ENCODE data around the gene PHF24. TPM values are rescaled to one million over a fixed set of nuclear protein-coding genes. Genes with fewer than 3 reads are reported as not detected.
"Not testable (repeated sequence)": the region's sequence is repeated elsewhere in the genome, so short reads cannot be mapped to it uniquely, and the experiment has no call there.

The PHF24 gene
- total RNA-seq, 1 experiment from 2014 or later = not detected

DNA sequence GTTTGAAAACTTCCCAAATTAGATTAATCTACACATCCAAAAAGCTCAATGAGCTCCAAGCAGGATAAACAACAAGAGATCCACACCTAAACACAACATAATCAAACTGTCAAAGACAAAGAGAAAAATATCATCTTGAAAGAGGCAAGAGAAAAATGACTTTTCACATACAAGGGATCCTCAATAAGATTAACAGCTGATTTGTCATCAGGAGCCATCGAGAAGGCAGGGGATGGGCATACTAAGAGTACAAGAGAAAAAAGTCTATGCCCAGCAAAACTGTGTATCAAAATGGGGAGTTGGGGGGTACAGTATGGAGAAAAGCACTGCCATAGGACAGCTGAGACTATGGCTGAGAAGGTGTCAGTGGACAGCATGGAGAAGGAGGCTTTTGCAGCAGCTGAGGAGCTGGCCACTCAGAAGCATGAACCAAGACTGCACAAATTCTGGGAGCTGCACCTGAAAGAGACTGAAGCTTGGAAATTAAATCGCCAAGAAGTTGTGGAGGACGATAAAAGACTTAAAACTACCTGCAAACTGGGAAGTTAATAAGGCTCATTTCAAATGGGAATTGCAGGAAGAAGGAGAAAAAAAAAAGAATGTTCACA, 52.4 kb downstream of the PHF24 start:
- Histone ChIP-seq H3K79me2 (ENCODE audit: low read depth) (no peaks in the 10 kb centered on the region), H3K4me2 (no peak overlapping the region), H3K9me2 (ENCODE audit: insufficient read depth) (no peaks in the 10 kb centered on the region), H3F3A (ENCODE audit: insufficient read depth, low read depth) (no peaks in the 10 kb centered on the region), H3K4me1 (replicated peaks; ENCODE audit: insufficient read depth) (no peaks in the 10 kb centered on the region), H3K36me3 (ENCODE audit: low read depth) (no peaks in the 10 kb centered on the region), H2AFZ (no peak overlapping the region), H3K27me3 (ENCODE audit: insufficient read depth, low read depth) (no peaks in the 10 kb centered on the region), H3K9me3 (ENCODE audit: insufficient read depth, low read depth) (peaks cover 6% of the 10 kb centered on the region; the same call in 1 of the 2 replicates), H3K27ac (no peak overlapping the region), H3K4me3 (no peak overlapping the region), H4K20me1 (ENCODE audit: insufficient read depth) (no peaks in the 10 kb centered on the region)
- no TSS peak for BruUV-seq (replicated peaks)
- TF ChIP-seq EZH2 (IDR thresholded peaks at IDR 0.05; ENCODE audit: low read depth) = no peak
- TF ChIP-seq CTCF (conservative IDR thresholded peaks at IDR 0.05) = no peak
- intact Hi-C loops (cut with micrococcal nuclease; ENCODE audit: unreplicated experiment) = no loop called here
- CTCF ChIA-PET = no interaction called here
- POLR2A ChIA-PET (ENCODE audit: unreplicated experiment) = interaction anchor here (0.6 kb wide), 1 partner anchor 13 kb away, joined by 4 read pairs; no protein-coding TSS in a partner anchor
- DNase-seq = no peak

GRCh38 chr9:35014517-35014916, 56.4 kb downstream of the PHF24 start:
- Histone ChIP-seq H4K20me1 (ENCODE audit: insufficient read depth) (no peaks in the 10 kb centered on the region), H3K9me3 (ENCODE audit: insufficient read depth, low read depth) (peaks cover 6% of the 10 kb centered on the region; the same call in 1 of the 2 replicates), H2AFZ (no peak overlapping the region), H3K4me2 (no peak overlapping the region), H3F3A (ENCODE audit: insufficient read depth, low read depth) (no peaks in the 10 kb centered on the region), H3K27me3 (ENCODE audit: insufficient read depth, low read depth) (no peaks in the 10 kb centered on the region), H3K27ac (no peak overlapping the region), H3K9me2 (ENCODE audit: insufficient read depth) (no peaks in the 10 kb centered on the region), H3K79me2 (ENCODE audit: low read depth) (no peaks in the 10 kb centered on the region), H3K4me1 (replicated peaks; ENCODE audit: insufficient read depth) (no peaks in the 10 kb centered on the region), H3K4me3 (no peak overlapping the region), H3K36me3 (ENCODE audit: low read depth) (no peaks in the 10 kb centered on the region)
- BruUV-seq (replicated peaks) = no TSS peak
- intact Hi-C loops (cut with micrococcal nuclease; ENCODE audit: unreplicated experiment) = no loop called here
- ChIA-PET CTCF (no interaction called here), POLR2A (ENCODE audit: unreplicated experiment) (no interaction called here)
- no peak for TF ChIP-seq EZH2 (IDR thresholded peaks at IDR 0.05; ENCODE audit: low read depth)
- no peak for TF ChIP-seq CTCF (conservative IDR thresholded peaks at IDR 0.05)
- no peak for DNase-seq

DNA sequence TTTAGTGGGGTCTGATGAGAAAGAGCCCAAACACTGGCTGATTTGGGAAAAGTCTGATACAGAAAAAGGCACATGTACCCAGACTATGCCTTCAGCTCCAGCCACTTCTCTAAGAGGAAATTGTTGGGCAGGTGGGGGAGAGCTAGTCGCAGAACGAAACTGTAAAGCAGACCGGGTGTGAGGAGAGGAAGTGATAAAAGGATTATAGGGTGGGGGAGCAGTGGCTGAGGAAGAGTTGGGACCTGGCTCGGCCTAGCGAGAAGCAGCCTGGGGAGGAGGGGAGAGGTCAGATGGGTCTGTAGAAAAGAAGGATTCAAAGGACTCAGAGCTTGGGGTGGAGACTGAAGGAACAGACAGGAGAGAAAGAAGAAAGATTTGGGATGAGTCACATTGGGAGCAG, 65.4 kb downstream of the PHF24 start:
- peaks cover 21% of the 10 kb centered on the region for H3K4me1 ChIP-seq (replicated peaks; ENCODE audit: insufficient read depth)
- BruUV-seq (replicated peaks); H3K9me3 ChIP-seq (ENCODE audit: insufficient read depth, low read depth); DNase-seq; H3K27ac ChIP-seq; H3K36me3 ChIP-seq (ENCODE audit: low read depth); H3K79me2 ChIP-seq (ENCODE audit: low read depth); CTCF ChIA-PET; H2AFZ ChIP-seq; H3K4me2 ChIP-seq; H3F3A ChIP-seq (ENCODE audit: insufficient read depth, low read depth); H3K27me3 ChIP-seq (ENCODE audit: insufficient read depth, low read depth); intact Hi-C loops (cut with micrococcal nuclease; ENCODE audit: unreplicated experiment); H4K20me1 ChIP-seq (ENCODE audit: insufficient read depth); H3K9me2 ChIP-seq (ENCODE audit: insufficient read depth); H3K4me3 ChIP-seq: not testable (repeated sequence)
- POLR2A ChIA-PET (ENCODE audit: unreplicated experiment) = interaction anchor here (0.6 kb wide), 1 partner anchor 561 kb away, joined by 3 read pairs; no protein-coding TSS in a partner anchor

- intact Hi-C loops (cut with micrococcal nuclease; ENCODE audit: unreplicated experiment) = no loop called here
- Histone ChIP-seq H3K9me2 (ENCODE audit: insufficient read depth) (no peaks in the 10 kb centered on the region), H3K4me2 (peak overlapping the region; percentile 56)
These were observed 68.6 kb downstream of the PHF24 start for GRCh38 chr9:35026671-35027070.

More at GRCh38 chr9:35026671-35027070, 68.6 kb downstream of the PHF24 start:
- POLR2A ChIA-PET (ENCODE audit: unreplicated experiment) = interaction anchor here (0.7 kb wide), 1 partner anchor 1551 kb away, joined by 4 read pairs; no protein-coding TSS in a partner anchor
- H3K9me3 ChIP-seq (ENCODE audit: insufficient read depth, low read depth) = no peaks in the 10 kb centered on the region
- no TSS peak for BruUV-seq (replicated peaks)
- DNase-seq = no peak
- CTCF ChIA-PET = interaction anchor here (0.8 kb wide), 1 partner anchor 89 kb away, joined by 3 read pairs; the partner anchor contains the start of gene ATOSB
- H3F3A ChIP-seq (ENCODE audit: insufficient read depth, low read depth) = peaks cover 5% of the 10 kb centered on the region; the same call in 1 of the 2 replicates
- no peaks in the 10 kb centered on the region for H3K79me2 ChIP-seq (ENCODE audit: low read depth)
- peaks cover 21% of the 10 kb centered on the region for H3K4me1 ChIP-seq (replicated peaks; ENCODE audit: insufficient read depth)
- no peak overlapping the region for H3K4me3 ChIP-seq
- TF ChIP-seq CTCF (conservative IDR thresholded peaks at IDR 0.05) = no peak
- TF ChIP-seq EZH2 (IDR thresholded peaks at IDR 0.05; ENCODE audit: low read depth) = no peak
- no peak overlapping the region for H2AFZ ChIP-seq
- no peaks in the 10 kb centered on the region for H4K20me1 ChIP-seq (ENCODE audit: insufficient read depth)
- H3K27me3 ChIP-seq (ENCODE audit: insufficient read depth, low read depth) = no peaks in the 10 kb centered on the region
- no peaks in the 10 kb centered on the region for H3K36me3 ChIP-seq (ENCODE audit: low read depth)
- no peak overlapping the region for H3K27ac ChIP-seq

Data from PC-9 (cell line).